Measurements from ENCODE around the gene GAL3ST3.

Gene GAL3ST3

GRCh38 chr11:66069715-66070603 is 21.0 kb upstream of the GAL3ST3 start, which contains the start of gene PACS1:
Gene PACS1 (plus strand): TSS chr11:66070272. CDS start chr11:66070487, 215 bp downstream.
- DNase-seq (ENCODE audit: low read depth, low spot score): peak; percentile 52

- DNase-seq (ENCODE audit: low read depth, low spot score): no peak
These were observed 20.2 kb upstream of the GAL3ST3 start for GRCh38 chr11:66068923-66069714.

GRCh38 chr11:66068154-66068821 is 19.3 kb upstream of the GAL3ST3 start:
- DNase-seq (ENCODE audit: low read depth, low spot score): peak; percentile 47

DNA sequence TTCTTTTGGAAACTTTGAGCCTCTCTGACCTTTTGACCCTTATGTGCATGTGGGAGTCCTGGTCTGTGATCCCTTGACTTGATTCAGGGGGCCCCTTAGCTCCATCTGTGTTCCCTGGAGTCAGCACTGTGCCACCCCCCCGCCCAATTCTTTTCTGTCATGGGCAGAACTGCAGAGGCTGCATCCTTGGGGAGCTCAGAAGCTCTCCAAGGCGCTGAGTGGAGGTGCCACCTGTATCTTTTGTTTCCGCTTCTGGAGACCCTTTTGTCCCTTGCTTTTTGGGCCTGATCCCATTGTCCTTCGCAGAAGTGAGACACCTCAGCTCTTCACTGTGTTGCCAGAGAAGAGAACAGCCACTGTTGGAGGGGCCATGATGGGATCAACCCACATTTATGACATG is 18.7 kb upstream of the GAL3ST3 start:
- no peak for DNase-seq (ENCODE audit: low read depth, low spot score)

DNA sequence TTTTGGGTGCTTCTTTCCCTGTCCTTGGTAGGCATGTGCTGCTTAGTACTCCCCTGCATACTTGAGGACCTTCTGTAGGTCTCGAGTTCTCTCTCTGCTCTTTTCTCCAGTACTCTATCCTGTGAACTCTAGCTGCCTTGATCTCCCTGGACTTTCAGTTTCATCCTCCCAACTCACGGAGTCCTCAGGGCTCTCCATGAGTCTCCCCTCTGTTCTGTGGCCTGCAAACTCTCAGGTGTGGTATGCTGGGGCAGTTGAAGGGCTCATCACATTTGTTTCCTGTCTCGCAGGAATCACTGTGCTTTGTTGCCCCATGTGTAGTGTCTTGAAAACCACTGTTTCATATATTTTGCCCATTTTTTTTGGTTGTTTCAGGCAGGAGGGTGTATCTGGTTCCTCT is 17.8 kb upstream of the GAL3ST3 start:
- DNase-seq (ENCODE audit: low read depth, low spot score): no peak

- no peak for DNase-seq (ENCODE audit: low read depth, low spot score)
These were observed 15.6 kb upstream of the GAL3ST3 start for GRCh38 chr11:66064571-66064970.

GRCh38 chr11:66063900-66064299 is 14.9 kb upstream of the GAL3ST3 start:
- DNase-seq (ENCODE audit: low read depth, low spot score): no peak

GRCh38 chr11:66062408-66062807 is 13.4 kb upstream of the GAL3ST3 start:
- DNase-seq (ENCODE audit: low read depth, low spot score): no peak

DNA sequence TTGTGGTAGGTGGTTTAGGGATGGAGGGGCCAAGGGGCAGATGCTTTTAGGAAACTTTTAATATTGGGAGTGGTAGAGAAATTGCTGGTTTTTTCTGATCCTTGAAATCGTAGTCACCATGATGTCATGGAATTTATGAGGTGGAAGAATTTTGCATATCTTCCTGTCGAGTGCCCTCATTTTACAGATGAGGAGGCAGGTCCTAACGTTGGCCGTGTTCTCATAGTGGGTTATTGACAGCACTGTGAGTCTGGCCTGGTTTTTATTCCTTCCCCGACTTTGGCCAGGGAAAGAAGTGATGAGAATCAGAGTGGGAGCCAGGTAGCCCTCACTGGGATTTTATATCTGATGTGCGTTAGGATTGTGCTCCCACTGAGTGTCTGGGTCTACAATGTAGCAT is 12.3 kb upstream of the GAL3ST3 start:
- no peak for DNase-seq (ENCODE audit: low read depth, low spot score)

GRCh38 chr11:66059966-66060680 is 11.2 kb upstream of the GAL3ST3 start:
- DNase-seq (ENCODE audit: low read depth, low spot score): no peak

- no peak for DNase-seq (ENCODE audit: low read depth, low spot score)
These were observed 7.5 kb upstream of the GAL3ST3 start for GRCh38 chr11:66056501-66056900.

DNA sequence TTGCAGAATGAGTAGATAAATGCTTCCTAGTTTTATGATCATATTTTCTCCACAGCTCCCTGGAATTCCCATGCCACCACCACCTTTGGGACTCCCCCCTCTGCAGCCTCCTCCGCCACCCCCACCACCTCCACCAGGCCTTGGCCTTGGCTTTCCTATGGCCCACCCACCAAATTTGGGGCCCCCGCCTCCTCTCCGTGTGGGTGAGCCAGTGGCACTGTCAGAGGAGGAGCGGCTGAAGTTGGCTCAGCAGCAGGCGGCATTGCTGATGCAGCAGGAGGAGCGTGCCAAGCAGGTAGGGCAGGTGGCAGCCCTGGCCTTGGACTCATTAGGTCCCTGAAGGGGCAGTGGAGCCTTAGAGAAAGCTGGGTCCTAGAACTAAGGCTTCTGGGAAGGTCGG is 6.1 kb upstream of the GAL3ST3 start:
- DNase-seq (ENCODE audit: low read depth, low spot score): no peak

DNA sequence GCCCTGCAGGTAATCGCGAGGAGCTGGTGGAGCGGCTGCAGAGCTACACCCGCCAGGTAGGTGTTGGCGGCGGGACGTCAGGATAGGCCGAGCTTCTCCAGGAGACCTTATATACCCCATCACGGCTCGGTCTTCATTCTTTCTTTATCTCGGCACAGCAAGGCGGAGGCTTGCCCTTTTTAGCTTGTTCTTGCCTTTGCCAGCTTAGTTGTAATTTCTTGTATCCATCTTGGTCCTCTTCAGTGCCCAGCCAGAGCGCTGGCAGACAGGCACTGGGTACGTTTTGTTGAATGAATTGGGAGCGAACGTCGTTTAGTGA is 3.7 kb upstream of the GAL3ST3 start:
- no peak for DNase-seq (ENCODE audit: low read depth, low spot score)

DNA sequence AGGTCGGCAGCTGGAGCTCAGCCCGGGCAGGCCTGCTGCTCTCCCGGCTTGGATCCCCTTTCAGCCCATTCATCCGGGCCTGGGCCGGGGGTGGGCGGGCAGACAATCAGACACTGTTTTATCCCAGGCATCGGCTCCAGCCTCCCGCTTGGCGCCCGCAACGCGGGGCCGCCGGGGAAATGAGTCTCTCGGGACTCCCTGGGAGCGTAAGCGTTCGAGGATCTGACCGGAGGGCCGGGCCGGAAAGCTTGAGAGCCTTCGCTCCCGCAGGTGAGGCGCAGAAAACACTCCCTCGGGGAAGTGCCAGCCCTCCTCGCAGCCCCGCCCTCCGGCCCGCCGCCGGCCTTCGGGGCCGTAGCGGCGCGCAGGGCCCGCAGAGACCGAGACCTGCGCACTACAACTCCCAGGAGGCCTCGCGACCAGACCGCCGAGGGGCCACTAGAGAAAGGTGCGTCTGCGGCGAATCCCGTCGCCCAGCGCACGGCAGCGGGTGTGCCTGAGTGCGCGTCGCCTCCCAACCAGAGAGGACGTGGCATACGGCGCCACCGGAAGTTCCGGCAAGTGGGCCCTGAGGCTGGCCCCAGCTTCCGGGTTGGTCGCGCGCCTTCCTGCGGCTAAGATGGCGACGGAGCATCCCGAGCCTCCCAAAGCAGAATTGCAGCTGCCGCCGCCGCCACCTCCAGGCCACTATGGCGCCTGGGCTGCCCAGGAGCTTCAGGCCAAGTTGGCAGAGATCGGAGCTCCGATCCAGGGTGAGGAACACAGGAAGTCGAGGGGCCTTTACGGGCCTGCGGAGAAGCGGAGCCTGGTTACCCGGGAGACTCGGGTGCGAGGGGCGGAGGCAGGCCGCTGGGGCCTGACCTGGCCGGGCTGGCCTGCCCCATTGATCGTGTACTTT is 3.1 kb upstream of the GAL3ST3 start, which contains the start of gene SF3B2:
SF3B2 (plus strand) TSS at position 599 of the 898 bp plus-strand sequence; CDS start at position 620, 21 bp downstream.
- peak; percentile 96 for DNase-seq (ENCODE audit: low read depth, low spot score)

DNA sequence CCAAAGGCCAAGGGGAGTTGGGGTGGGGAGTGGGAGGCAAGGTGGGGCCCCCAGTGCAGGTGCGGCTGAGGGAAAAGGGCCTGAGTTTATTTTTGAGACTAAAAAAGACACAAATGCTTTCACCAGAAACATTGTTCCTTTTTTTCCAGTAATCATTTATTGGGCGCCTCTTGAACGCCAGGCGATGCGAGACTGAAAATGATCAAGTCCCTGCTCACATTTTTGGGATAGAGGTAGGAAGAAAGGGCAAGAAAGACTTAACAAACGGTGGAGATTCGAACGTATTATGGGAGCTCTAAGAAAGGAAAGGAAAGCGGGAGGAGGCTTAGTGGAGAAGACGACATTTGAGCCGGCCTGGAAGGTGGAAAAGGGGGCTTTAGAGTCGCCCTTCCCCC is 2.4 kb upstream of the GAL3ST3 start:
- DNase-seq (ENCODE audit: low read depth, low spot score): no peak

DNA sequence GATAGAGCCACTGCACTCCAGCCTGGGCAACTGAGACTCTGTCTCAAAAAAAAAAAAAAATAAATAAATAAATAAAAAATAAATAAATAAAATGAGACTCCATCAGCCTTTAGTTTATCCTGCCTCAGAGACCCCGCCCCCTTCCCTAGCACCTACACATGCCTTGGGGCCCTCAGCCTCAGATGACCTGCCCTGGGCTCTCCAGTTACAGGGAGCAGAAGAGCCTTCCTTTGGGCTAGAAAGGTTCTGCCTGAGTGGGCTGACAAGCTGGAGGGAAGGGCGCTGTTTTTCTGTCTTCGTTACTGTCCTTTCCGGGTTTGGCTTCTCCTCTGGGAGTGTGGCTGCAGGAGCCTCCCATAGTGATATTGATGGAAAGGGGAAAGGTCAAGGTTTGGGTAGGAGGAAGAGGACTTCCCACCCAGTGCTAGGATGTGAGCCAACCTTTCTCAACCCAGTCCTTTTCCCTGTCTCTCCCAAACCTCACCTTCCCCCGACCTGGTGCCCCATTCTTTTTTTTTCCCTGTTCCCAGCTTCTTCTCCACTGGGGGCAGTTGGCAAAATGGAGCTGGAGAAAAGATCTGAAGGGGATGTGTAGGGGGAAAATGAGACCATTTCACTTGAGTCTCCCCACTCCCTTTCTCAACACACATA is 1.7 kb upstream of the GAL3ST3 start:
- no peak for DNase-seq (ENCODE audit: low read depth, low spot score)

GRCh38 chr11:66047541-66048365 is 1.2 kb downstream of the GAL3ST3 start:
- no peak for DNase-seq (ENCODE audit: low read depth, low spot score)

- DNase-seq (ENCODE audit: low read depth, low spot score): no peak
These were observed 2.1 kb downstream of the GAL3ST3 start for GRCh38 chr11:66046901-66047300.

DNA sequence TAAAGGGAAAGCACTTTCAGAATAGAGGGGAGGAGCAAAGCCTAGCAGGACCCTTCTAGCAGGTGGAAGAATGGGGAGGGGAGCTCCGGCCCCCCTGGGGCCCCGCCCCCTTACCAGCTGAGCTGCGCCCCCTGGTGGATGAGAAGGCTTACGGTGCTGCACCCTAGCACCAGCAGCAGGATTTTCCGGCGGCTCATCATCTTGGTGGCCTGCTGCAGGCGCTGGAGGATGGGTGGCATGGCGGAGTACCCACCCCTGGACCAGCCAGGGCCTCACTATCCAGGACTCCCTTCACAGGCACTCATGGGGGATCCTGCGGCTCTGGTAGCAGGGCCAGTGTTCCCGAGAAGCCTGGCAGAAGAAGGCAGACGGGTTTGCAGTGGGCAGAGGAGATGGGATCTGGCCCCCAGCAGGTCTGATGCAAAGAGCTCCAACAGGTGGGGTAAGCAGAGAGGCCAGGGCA is 3.8 kb downstream of the GAL3ST3 start:
- peak; percentile 56 for DNase-seq (ENCODE audit: low read depth, low spot score)

Measured in smooth muscle cell of the brain vasculature (primary cell).